Medulla oblongata (tissue), 1 donor: ENCODE measurements around the gene F2R.
"Not testable (repeated sequence)": the region's sequence is repeated elsewhere in the genome, so short reads cannot be mapped to it uniquely, and the experiment has no call there.

ENCODE experiments used
- DNase-seq: peaks from one replicate; pipeline ENCODE4 v3.0.0-alpha.2; 2015; ENCODE audit errors: extremely low spot score

F2R gene

DNA sequence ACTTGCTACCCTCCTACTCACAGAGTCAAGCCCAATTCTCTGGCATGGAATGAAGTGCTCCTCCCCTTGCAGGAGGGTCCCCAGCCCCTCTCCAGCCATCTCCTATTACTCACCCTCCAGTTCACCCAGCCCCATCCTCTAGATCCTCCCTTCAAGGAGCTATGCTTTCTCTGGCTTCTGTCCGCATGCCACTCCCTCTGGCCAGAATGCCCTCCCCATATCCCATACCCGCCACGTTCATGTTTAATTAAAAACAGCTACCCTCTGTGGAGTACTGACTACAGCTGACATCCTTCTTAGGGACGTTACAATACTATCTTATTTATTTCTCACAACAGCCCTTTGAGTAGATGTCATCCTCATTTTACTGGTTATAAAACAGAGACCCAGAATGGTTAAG, 3.0 kb downstream of the F2R start:
- DNase-seq, result no peak

DNA sequence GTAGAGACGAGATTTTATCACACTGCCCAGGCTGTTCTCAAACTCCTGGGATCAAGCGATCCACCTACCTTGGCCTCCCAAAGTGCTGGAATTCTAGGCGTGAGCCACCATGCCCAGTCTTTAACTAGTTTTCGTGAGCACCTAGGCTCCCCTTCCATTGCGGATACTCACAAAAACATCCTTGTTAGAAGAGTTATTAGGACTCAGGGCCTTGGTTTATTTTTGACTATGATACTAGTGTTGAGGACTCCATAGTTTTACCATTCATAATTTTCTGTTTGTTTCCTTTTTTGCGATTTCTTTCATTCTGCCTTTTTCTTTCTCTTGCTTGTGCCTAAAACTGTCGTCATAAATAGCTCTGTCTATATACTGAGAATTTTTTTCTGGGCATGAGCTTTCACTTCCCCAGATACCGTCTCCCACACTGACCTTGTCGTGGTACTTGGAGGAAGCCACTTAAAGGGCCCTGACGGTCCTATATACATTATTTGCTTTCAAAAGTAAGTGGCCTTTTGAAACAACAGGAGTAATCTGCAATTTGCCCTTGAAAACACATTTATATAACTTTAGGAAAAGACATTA, 5.2 kb downstream of the F2R start:
- peak; percentile 37 for DNase-seq

DNA sequence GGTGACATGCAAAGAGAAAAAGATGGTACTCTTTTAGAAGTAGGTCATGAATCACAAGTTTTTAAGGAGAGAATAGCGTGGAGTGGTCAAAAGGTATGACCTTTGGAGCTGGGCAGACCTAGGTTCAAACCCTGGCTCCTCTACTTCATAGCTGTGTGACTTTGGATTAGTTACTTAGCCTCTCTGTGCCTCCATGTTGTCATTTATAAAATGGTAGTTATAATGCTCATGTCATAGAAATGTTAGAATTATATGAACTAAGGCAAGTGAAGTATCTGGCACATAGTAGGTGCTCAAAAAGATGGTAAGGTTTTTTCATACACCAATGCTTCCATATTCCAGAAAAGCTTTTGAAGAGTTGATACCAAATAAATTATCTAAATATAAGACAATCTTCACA, 7.3 kb downstream of the F2R start:
- no peak for DNase-seq

DNA sequence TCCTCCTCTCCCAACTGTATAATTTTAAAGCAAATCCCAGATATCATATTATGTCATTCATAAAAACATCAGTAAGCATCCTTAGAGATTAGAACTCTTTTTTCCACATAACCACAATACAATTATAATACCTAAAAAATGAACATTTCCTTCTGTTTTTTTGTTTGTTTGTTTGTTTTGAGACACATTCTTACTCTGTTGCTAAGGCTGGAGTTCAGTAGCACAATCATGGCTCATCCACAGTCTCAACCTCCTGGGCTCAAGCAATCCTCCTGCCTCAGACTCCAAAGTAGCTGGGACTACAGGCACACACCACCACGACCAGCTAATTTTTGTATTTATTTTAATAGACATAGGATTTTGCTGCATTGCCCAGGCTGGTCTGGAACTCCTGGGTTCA, 8.0 kb downstream of the F2R start:
- DNase-seq, result no peak

DNA sequence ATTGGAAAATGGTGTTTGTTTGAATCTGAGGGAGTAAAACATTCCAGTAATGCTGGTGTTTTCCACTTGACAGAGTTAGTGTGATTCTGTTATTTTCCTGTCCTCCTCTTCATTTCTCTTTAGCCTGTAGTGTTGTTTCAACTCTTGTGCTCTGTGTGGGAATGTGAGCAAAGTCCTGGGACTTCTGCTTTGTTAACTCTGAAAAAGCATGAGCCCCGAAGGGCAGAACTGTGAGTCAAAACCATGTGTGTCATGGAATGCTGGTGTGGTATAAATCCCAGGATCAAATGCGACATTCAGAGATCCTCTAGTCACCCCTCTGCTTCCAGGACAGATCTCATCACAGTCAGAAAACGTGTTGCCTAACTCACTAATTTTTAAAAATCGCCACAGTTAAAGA, 8.9 kb downstream of the F2R start:
- DNase-seq, result no peak

DNA sequence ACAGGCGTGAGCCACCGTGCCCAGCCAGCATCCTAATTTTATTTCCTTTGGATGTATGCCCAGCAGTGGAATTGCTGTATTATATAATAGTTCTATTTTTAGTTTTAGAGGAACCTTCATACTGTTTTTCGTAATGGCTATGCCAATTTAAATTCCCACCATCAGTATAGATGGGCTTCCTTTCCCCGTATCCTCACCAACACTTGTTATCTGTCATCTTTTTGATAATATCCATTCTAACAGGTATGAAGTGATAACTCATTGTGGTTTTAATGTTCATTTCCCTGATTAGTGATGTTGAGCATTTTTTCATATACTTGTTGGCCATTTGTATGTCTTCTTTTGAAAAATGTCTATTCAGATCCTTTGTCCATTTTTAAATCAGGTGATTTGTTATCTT, 13.0 kb downstream of the F2R start:
- DNase-seq, result no peak

DNA sequence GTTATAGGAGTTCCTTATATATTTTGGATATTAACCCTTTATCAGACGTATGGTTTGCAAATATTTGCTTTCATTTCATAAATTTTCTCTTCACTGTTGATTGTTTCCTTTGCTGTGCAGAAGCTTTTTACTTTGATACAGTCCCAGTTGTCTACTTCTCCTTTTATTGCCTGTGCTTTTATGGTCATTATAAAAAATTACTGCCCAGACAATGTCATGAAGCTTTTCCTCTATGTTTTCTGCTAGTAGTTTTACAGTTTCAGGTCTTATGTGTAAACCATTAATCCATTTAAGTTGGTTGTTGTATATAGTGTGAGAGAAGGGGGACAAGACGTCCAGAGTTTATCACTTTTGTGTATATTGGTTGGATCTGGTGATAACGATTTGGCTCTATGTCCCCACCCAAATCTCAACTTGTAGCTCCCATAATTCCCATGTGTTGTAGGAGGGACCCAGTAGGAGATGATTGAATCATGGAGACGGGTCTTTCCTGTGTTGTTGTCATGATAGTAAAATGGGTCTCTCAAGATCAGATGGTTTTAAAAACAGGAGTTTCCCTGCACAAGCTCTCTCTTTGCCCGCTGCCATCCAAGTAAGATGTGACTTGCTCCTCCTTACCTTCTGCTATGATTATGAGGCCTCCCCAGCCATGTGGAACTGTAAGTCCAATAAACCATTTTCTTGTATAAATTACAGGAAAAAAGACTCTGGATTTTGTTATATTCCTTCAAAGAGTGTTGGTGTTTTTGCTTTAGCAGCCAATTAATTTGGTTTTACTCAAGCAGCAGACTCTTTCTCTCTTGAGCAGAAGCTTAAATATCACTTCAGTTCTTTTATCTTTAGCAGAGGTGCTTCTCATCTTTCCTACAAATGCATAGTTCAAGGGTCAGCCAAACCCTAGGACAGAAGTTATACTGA, 13.7 kb downstream of the F2R start:
- DNase-seq, result no peak

DNA sequence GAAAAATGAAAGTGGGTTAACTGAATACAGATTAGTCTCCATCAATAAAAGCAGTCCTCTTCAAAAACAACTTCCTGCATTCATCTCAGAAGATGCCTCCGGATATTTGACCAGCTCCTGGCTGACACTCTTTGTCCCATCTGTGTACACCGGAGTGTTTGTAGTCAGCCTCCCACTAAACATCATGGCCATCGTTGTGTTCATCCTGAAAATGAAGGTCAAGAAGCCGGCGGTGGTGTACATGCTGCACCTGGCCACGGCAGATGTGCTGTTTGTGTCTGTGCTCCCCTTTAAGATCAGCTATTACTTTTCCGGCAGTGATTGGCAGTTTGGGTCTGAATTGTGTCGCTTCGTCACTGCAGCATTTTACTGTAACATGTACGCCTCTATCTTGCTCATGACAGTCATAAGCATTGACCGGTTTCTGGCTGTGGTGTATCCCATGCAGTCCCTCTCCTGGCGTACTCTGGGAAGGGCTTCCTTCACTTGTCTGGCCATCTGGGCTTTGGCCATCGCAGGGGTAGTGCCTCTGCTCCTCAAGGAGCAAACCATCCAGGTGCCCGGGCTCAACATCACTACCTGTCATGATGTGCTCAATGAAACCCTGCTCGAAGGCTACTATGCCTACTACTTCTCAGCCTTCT, 16.6 kb downstream of the F2R start:
- DNase-seq, result no peak

DNA sequence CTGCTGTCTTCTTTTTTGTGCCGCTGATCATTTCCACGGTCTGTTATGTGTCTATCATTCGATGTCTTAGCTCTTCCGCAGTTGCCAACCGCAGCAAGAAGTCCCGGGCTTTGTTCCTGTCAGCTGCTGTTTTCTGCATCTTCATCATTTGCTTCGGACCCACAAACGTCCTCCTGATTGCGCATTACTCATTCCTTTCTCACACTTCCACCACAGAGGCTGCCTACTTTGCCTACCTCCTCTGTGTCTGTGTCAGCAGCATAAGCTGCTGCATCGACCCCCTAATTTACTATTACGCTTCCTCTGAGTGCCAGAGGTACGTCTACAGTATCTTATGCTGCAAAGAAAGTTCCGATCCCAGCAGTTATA, 17.1 kb downstream of the F2R start:
- no peak for DNase-seq

DNA sequence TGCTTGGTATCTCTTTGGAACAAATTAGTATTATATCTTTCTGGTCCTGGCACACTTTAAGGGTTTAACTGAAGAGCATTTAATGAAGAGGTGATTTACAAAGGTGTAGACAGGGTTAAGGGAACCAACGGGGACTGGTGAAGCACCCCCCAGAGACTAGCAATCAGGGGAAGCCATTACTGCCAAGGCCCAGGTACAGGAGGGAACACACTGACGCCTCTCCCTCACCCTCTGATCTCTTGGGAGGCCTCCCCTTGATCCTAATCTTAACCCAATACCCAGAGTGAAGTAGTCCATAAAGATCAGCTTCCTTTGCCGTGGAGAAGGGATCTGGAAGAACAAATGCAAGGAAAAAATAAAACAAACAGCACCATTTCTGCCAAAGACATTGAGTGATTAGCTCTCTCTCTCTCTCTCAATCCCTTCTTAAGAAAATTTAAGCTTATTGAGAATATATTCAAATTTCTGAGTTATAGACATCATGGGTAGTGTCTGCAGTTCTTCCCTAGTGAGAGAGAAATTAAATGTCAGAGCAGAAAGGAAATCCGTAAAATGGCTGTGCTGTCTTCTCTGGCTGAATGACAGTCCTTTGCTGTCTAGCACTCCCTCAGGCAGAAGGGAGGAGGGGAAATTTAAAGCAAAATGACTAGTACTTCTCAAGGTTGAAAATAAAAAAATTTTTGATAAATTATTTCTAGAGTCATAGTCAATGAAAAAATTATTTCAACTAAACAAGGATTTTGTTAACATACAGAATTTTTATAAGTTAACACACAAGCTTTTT, 20.0 kb downstream of the F2R start:
- no peak for DNase-seq

DNA sequence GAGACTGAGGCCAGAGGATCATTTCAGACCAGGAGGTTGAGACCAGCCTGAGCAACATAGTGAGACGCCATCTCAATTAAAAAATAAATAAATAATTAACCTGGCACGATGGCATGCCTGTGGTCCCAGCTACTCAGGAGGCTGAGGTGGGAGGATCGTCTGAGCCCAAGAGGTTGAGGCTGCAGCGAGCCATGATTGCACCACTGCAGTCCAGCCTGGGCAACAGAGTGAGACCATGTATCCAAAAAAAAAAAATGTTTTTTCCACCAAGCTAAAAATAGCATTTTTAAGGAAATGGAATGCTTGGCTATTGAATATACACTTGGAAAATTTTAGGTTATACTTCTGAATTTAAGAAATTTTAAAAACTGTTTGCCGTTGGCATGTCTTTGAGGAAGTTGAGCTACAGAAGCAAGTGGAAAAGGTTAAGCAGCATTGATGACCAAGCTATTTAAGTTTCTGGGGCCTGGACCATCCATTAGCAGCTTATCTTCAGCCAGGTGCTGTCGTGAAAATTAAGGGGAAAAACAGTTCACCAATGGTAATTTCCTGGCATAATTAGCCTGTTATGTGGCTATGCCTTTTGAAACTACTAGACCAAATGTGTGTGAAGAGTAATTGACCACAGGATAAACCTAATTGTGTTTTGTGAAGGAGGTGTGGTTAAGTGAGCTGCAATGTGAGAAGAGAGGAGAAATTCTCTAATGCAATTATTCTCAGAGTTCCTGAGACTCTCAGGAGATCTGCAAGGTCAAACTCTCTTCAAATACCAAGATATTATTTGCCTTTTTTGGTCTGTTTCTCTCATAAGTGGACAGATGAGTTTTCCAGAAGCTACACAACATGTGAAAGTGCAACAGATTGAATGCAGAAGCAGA, 21.0 kb downstream of the F2R start:
- DNase-seq, result no peak

DNA sequence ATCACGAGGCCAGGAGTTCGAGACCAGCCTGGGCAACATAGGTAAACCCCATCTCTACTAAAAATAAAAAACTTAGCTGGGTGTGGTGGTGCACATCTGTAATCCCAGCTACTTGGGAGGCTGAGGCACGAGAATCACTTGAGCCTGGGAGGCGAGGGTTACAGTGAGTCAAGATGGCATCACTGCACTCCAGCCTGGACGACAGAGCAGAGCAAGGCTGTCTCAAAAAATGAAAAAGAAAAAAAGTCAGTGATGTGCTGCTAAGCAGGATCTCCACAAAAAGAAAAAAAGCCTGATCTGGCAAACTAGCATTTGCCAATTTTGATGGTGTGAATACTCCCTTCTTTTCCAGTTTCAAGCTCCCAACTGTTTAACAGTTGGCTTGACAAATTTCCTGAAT, 21.9 kb downstream of the F2R start:
- no peak for DNase-seq

DNA sequence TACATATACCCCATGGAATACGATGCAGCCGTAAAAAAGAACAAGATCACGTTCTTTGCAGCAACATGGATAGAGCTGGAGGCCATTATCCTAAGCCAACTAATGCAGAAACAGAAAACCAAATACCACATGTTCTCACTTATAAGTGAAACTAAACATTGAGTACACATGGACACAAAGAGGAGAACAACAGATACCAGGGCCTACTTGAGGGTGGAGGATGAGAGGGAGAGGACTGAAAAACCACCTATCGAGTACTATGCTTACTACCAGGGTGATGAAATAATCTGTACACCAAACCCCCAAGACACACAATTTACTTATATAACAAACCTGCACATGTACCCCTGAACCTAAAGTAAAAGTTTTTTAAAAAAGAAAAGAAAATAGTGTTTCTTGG, 25.6 kb downstream of the F2R start:
- not testable (repeated sequence) for DNase-seq

DNA sequence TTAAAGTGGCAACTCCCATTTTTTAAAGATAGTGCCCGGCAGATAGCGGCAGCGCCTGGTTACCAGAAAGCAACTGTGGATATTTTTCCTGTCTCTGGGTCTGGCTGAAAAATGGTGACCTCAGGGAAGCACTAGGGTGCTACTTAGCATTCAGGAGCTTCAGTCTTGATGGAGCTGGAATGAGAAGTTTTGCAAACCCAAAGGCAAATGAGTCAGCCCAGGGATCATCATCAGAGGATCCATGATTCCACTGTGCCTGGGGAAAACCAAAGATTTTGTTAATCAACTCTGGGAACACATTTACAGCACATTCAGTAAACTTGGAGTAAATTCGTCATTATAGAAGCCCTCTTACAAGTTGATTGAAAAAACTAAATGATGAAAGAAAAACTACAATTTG, 26.7 kb downstream of the F2R start:
- DNase-seq, result no peak

DNA sequence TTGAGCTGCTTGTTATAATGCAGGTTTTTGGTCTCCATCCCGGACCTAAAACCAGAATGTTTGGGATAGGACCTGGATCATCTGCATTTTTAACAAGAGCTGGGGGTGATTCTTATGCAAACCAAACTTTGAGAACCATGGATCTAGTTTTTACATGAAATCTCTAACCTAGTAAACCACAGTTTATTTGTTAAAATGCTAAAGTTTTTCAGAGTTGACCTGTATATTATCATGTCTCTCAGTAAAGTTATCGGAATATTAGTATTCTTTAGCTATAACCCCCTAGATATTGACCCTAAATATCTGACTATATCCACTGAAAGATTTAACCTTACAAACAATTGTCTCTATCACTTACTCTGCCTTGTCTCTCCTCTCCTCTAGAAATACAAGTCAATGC, 28.7 kb downstream of the F2R start:
- no peak for DNase-seq

DNA sequence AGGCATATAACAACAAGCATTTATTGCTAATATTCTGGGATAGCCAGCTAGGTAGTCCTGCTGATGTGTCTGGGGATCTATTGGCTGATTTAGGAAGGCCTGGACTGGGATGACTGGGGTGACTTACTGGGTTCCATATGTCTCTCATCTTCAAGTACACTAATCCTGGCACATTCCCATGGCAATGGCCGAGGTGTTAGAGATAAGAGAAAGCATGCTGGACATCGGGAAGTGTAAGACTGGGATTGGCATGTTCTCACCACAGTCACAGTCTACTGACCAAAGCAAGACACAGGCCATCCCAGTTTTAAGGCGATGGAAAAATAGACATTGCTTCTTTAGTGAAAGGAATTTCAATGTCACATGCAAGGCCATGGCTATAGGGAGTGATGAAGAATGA, 29.7 kb downstream of the F2R start:
- no peak for DNase-seq

DNA sequence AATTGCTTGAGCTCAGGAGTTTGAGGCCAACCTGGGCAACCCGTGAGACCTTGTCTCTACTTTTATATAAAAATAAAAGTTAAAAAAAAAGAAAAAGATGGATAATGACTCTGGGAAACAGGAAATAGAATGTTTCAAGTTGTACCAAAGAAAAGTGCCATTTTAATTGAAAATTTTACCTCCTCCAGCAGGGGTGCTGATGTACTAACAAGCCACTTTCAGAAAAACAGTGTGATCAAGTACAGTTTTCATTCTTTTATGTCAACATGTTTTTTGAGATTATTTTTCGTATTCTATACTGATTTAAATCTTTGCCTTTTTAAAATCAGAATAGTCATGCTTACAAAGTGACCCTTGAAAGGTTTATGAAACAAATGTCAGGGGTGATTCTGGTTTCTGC, 30.8 kb downstream of the F2R start:
- DNase-seq, result no peak

DNA sequence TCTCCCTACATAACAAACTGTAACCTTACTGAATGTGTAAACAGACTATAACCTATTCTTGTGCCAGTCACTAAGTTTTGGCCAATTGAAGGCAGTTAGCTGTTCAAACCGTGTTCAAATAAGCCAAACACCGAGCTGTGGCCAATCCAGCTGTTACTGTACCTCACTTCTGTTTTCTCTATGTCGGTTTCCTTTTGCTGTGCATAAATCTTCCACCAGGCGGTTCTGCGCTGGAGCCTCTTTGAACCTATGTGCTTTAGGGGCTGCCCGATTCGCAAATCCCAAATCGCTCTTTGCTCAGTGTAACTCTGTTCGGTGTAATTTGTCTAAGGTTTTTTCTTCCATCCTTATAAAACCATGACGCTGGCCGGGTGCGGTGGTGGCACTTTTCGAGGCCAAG, 31.8 kb downstream of the F2R start:
- DNase-seq, result no peak

DNA sequence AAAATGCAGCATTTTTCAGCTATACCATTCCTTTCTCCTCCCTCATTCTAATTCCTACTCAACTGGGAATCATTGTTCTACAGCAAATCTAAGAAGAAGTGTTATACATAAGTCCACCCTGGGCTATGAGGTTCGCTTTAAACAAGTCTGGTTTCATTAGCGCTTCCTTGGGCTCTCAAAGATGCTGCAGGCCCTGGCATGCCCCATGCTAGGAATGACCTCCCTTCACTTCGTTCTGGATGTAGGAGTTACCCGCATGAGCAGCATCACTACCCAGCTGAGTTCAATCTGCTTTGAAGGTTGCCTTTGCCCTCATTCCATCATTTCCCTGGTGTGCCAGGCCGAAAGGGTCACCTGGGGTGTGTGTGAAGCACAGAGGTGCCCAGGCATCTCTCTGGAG, 35.4 kb downstream of the F2R start:
- no peak for DNase-seq

DNA sequence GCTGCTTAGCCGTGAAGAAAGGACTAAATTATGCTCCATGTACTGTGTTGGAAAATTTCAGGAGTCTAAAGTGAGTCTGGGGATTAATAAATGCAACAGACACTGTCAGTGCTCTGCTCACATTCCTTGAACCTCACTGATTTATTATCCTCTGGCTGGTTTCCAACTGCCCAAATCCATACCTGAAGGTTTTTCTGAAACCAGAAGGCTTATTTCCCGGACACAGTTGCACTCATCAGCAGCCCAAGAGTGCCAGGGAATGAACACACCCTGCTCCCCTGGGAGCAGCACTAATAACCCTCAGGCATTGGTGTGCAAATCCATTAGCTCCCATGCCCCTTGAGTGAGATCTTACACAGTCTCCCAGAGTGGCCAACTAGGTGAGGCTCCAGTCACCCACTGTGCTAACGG, 38.7 kb downstream of the F2R start:
- no peak for DNase-seq
